Measurements from ENCODE around the gene ITGB7.
A peak's percentile ranks its signal among the peaks of the same experiment; 100 is the strongest.
"Not testable (repeated sequence)": the region's sequence is repeated elsewhere in the genome, so short reads cannot be mapped to it uniquely, and the experiment has no call there.

Gene ITGB7

GRCh38 chr12:53217051-53217930 is 10.2 kb upstream of the ITGB7 start:
- peak; percentile 72 for DNase-seq

- no peak for DNase-seq
Observed at GRCh38 chr12:53215497-53215896, 8.4 kb upstream of the ITGB7 start.

GRCh38 chr12:53214687-53215455 is 7.8 kb upstream of the ITGB7 start:
- DNase-seq, result no peak

GRCh38 chr12:53214221-53214620 is 7.2 kb upstream of the ITGB7 start:
- DNase-seq, result no peak

GRCh38 chr12:53213348-53213747 is 6.3 kb upstream of the ITGB7 start:
- peak; percentile 80 for DNase-seq

- no peak for DNase-seq
Observed at GRCh38 chr12:53212931-53213330, 5.9 kb upstream of the ITGB7 start.

GRCh38 chr12:53211476-53212381 is 4.7 kb upstream of the ITGB7 start:
- no peak for DNase-seq

GRCh38 chr12:53210843-53211242 is 3.8 kb upstream of the ITGB7 start:
- no peak for DNase-seq

GRCh38 chr12:53208877-53209463 is 1.9 kb upstream of the ITGB7 start:
- DNase-seq, result no peak

- no peak for DNase-seq
Observed at GRCh38 chr12:53208435-53208834, 1.4 kb upstream of the ITGB7 start.

GRCh38 chr12:53205747-53206419 is 1.2 kb downstream of the ITGB7 start:
- peak; percentile 45 for DNase-seq

GRCh38 chr12:53204351-53204750 is 2.7 kb downstream of the ITGB7 start:
- no peak for DNase-seq

- not testable (repeated sequence) for DNase-seq
Observed at GRCh38 chr12:53202316-53202715, 4.7 kb downstream of the ITGB7 start.

GRCh38 chr12:53201639-53202038 is 5.4 kb downstream of the ITGB7 start:
- DNase-seq, result no peak

GRCh38 chr12:53201177-53201541 is 5.9 kb downstream of the ITGB7 start:
- DNase-seq, result no peak

- no peak for DNase-seq
Observed at GRCh38 chr12:53200458-53201176, 6.4 kb downstream of the ITGB7 start.

GRCh38 chr12:53200107-53200457 is 7.0 kb downstream of the ITGB7 start:
- no peak for DNase-seq

GRCh38 chr12:53199700-53200099 is 7.4 kb downstream of the ITGB7 start:
- DNase-seq, result no peak

GRCh38 chr12:53198486-53199110 is 8.5 kb downstream of the ITGB7 start:
- no peak for DNase-seq

- no peak for DNase-seq
Observed at GRCh38 chr12:53197011-53197640, 9.9 kb downstream of the ITGB7 start.

GRCh38 chr12:53196486-53196885 is 10.6 kb downstream of the ITGB7 start:
- no peak for DNase-seq
